HepG2 (cell line): ENCODE data around the gene DOCK3. TPM values are rescaled to one million over a fixed set of nuclear protein-coding genes. Genes with fewer than 3 reads are reported as not detected.
A peak's percentile ranks its signal among the peaks of the same experiment; 100 is the strongest.

Source experiments
- CCDC6 ChIP-seq: sonication (generic); formaldehyde crosslinking; IDR thresholded peaks from 2 replicates; pipeline ENCODE4 v1.8.1; 2022; ENCODE audit warnings: mild to moderate bottlenecking, missing genetic modification reagents, moderate library complexity
- ELF3 ChIP-seq: IDR thresholded peaks from 2 replicates; pipeline ENCODE4 v1.6.1; 2016; ENCODE audit warnings: missing genetic modification reagents, missing compliant biosample characterization
- PAX8 ChIP-seq: sonication (generic); formaldehyde crosslinking; IDR thresholded peaks from 2 replicates; pipeline ENCODE4 v1.8.0; 2022; ENCODE audit warnings: mild to moderate bottlenecking, missing genetic modification reagents, borderline replicate concordance
- PHB2 ChIP-seq: fragments of 450-650 bp; IDR thresholded peaks from 2 replicates; pipeline ENCODE4 v1.6.1; 2018; ENCODE audit not compliant: partially characterized antibody
- PTBP1 ChIP-seq: fragments of 200-400 bp; formaldehyde crosslinking; IDR thresholded peaks from 2 replicates; pipeline ENCODE4 v1.6.1; 2018; ENCODE audit warnings: low read length, low read depth; ENCODE audit not compliant: poor library complexity, severe bottlenecking
- RERE ChIP-seq: IDR thresholded peaks from 2 replicates; pipeline ENCODE4 v1.6.1; 2016; ENCODE audit warnings: low read depth, missing genetic modification reagents, missing compliant biosample characterization
- RFX3 ChIP-seq: IDR thresholded peaks from 2 replicates; pipeline ENCODE4 v1.6.1; 2016; ENCODE audit warnings: missing biosample characterization, missing genetic modification reagents
- ZBTB39 ChIP-seq: sonication (generic); formaldehyde crosslinking; IDR thresholded peaks from 2 replicates; pipeline ENCODE4 v1.5.0; 2020; ENCODE audit warnings: missing genetic modification reagents
- ZEB1 ChIP-seq: IDR thresholded peaks from 2 replicates; pipeline ENCODE4 v1.6.1; 2012; ENCODE audit warnings: mild to moderate bottlenecking, low read depth, inconsistent platforms; ENCODE audit not compliant: insufficient replicate concordance
- ZNF124 ChIP-seq: sonication (generic); formaldehyde crosslinking; IDR thresholded peaks from 2 replicates; pipeline ENCODE4 v1.4.0; 2020; ENCODE audit warnings: missing genetic modification reagents
- ZNF235 ChIP-seq: sonication (generic); formaldehyde crosslinking; IDR thresholded peaks from 2 replicates; pipeline ENCODE4 v1.8.1; 2023; ENCODE audit warnings: mild to moderate bottlenecking, missing genetic modification reagents, borderline replicate concordance
- ZNF451 ChIP-seq: sonication (generic); formaldehyde crosslinking; IDR thresholded peaks from 2 replicates; pipeline ENCODE4 v1.5.0; 2020; ENCODE audit warnings: mild to moderate bottlenecking, missing genetic modification reagents
- ZNF749 ChIP-seq: sonication (generic); formaldehyde crosslinking; IDR thresholded peaks from 2 replicates; pipeline ENCODE4 v1.8.0; 2022; ENCODE audit warnings: mild to moderate bottlenecking, missing genetic modification reagents, moderate library complexity, borderline replicate concordance
- ZNF784 ChIP-seq: sonication (generic); formaldehyde crosslinking; IDR thresholded peaks from 2 replicates; pipeline ENCODE4 v1.5.1; 2020; ENCODE audit warnings: missing genetic modification reagents, mild to moderate bottlenecking, borderline replicate concordance
- polyA plus RNA-seq, 8 experiments: library from polyadenylated mRNA; depleted of rRNA in 3 of 8; stranded (reverse) in 7 of 8; unstranded in 1 of 8; fragments of >200 nt; fragmentation: Illumina TruSeq in 4 of 8; extraction: Trizol in 4 of 8; gene quantifications; 2 replicates each; pipeline versions ENCODE4 v1.2.1 to v1.2.3, GENCODE V29; 2011 to 2016; ENCODE audit warnings: low read depth in 4 of 8, missing spikeins in 1 of 8, mixed read lengths in 1 of 8; ENCODE audit not compliant: insufficient read depth in 1 of 8
- total RNA-seq, 5 experiments: library from RNA; depleted of rRNA; stranded (reverse); fragments of >200 nt; fragmentation: Illumina TruSeq; extraction: Trizol; gene quantifications; 2 replicates each; pipeline ENCODE4 v1.2.3, GENCODE V29; 2016; ENCODE audit warnings: low read depth in 1 of 5
- TF ChIP-seq, protein P1 (sequence below): sonication (generic); formaldehyde crosslinking; IDR thresholded peaks from 2 replicates; pipeline ENCODE4 v1.4.0; 2020; ENCODE audit warnings: missing genetic modification reagents, borderline replicate concordance
- TF ChIP-seq, protein P2 (sequence below): sonication (generic); formaldehyde crosslinking; IDR thresholded peaks from 2 replicates; pipeline ENCODE4 v1.4.0; 2020; ENCODE audit warnings: mild to moderate bottlenecking, missing genetic modification reagents

Gene DOCK3
- total and polyA plus RNA-seq, 2 of the 13 experiments (the other 11 are each of a cell fraction or from before 2014, with no cell fraction given), result not detected

- TF ChIP-seq ZNF451 (peak; percentile 93), PTBP1 (no peak), ZBTB39 (peak; percentile 63; the same call in 1 of the 2 replicates), ZNF784 (peak; percentile 98), ZEB1 (no peak), ZNF749 (peak; percentile 14), CCDC6 (CRISPR knock-in tag) (peak; percentile 95; the same call in 1 of the 2 replicates), ELF3 (CRISPR knock-in tag) (peak; percentile 63; the same call in 1 of the 2 replicates), RFX3 (CRISPR knock-in tag) (no peak; the same call in 1 of the 2 replicates), ZNF235 (CRISPR knock-in tag) (peak; percentile 84; the same call in 1 of the 2 replicates), PHB2 (no peak), PAX8 (no peak), RERE (no peak), ZNF124 (CRISPR knock-in tag) (no peak)
- TF ChIP-seq, protein P1, sequence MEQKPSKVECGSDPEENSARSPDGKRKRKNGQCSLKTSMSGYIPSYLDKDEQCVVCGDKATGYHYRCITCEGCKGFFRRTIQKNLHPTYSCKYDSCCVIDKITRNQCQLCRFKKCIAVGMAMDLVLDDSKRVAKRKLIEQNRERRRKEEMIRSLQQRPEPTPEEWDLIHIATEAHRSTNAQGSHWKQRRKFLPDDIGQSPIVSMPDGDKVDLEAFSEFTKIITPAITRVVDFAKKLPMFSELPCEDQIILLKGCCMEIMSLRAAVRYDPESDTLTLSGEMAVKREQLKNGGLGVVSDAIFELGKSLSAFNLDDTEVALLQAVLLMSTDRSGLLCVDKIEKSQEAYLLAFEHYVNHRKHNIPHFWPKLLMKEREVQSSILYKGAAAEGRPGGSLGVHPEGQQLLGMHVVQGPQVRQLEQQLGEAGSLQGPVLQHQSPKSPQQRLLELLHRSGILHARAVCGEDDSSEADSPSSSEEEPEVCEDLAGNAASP (CRISPR knock-in tag), result 0 out of 2 replicates have a peak, but pooled peaks have one; percentile 20
- TF ChIP-seq, protein P2, sequence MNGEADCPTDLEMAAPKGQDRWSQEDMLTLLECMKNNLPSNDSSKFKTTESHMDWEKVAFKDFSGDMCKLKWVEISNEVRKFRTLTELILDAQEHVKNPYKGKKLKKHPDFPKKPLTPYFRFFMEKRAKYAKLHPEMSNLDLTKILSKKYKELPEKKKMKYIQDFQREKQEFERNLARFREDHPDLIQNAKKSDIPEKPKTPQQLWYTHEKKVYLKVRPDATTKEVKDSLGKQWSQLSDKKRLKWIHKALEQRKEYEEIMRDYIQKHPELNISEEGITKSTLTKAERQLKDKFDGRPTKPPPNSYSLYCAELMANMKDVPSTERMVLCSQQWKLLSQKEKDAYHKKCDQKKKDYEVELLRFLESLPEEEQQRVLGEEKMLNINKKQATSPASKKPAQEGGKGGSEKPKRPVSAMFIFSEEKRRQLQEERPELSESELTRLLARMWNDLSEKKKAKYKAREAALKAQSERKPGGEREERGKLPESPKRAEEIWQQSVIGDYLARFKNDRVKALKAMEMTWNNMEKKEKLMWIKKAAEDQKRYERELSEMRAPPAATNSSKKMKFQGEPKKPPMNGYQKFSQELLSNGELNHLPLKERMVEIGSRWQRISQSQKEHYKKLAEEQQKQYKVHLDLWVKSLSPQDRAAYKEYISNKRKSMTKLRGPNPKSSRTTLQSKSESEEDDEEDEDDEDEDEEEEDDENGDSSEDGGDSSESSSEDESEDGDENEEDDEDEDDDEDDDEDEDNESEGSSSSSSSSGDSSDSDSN (CRISPR knock-in tag), result peak; percentile 69
Measured at GRCh38 chr3:51384726-51385473, 710.2 kb downstream of the DOCK3 start, which contains the start of gene MANF (continued).
